Activated CD4-positive, alpha-beta T cell treated with anti-CD3 and anti-CD28 coated beads, Interleukin-2, amount 50 U/mL, for 48 hours (primary cell): ENCODE measurements around the gene CACNB2.
"Not testable (repeated sequence)": the region's sequence is repeated elsewhere in the genome, so short reads cannot be mapped to it uniquely, and the experiment has no call there.

Experiments
- DNase-seq, 2 experiments: peaks; one replicate each; pipeline ENCODE4 v3.0.0-alpha.2; 2020

CACNB2 gene

DNA sequence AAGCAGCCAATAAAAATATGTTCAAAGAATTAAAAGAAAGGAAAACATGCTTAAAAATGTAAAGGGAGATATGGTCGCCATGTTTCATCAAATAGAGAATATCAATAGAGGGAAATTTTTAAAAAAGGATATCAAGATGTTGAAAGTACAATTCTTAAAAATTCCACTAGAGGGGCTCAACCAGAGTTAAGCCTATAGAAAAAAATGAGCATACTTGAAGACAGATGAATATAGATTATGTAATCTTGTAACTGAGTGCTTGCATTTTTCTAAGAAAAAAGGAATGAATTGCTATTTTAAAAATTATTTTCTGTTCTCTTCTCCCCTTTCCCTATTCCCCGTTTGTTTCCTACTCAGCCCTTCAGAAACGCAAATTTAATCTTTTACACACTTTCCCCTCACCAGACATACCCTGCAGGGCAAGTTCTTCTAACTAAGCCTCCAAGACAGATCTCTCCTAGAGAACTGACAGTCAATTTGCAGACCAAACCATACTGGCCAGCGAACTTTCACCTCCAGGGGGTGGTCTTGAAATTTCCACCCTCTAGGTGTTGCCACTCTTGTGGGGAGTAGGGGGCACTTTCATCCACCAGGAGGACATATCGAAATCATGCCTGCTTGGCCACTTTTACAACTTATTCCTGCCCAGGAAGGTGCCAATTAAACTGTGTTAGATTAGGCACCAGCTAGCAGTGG, 443.5 kb downstream of the CACNB2 start:
- no peak for DNase-seq

DNA sequence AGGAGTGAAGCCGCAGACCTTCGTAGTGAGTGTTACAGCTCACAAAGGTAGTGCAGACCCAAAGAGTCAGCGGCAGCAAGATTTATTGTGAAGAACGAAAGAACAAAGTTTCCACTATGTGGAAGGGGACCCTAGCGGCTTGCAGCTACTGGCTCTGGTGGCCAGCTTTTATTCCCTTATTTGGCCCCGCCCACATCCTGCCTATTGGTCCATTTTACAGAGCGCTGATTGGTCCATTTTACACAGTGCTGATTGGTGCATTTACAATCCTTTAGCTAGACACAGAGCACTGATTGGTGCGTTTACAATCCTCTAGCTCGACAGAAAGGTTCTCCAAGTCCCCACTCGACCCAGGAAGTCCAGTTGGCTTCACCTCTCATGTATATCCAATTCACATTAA, 446.4 kb downstream of the CACNB2 start:
- not testable (repeated sequence) for DNase-seq

DNA sequence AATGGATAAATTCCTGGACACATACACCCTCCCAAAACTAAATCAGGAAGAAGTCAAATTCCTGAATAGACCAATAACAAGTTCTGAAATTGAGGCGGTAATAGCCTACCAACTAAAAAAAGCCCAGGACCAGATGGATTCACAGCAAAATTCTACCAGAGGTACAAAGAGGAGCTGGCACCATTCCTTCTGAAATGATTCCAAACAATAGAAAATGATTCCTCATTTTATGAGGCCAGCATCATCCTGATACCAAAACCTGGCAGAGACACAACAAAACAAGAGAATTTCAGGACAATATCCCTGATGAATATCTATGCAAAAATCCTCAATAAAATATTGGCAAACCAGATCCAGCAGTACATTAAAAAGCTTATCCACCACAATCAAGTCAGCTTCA, 450.9 kb downstream of the CACNB2 start:
- DNase-seq, result not testable (repeated sequence)
